RWPE2 (cell line): ENCODE results near the gene NFAM1.

ENCODE experiments used
- ATAC-seq: fragments of 200-7000 bp; cut with Tn5 transposase; 3 replicates; pipeline ENCODE4 v1.9.1; 2021; ENCODE audit warnings: low read depth
- DNase-seq: peaks from one replicate; pipeline ENCODE4 v3.0.0-alpha.2; 2020; ENCODE audit warnings: low spot score
- H3K27ac ChIP-seq: fragments of 450-650 bp; 2 replicates; pipeline ENCODE4 v1.5.1; 2017; ENCODE audit warnings: mild to moderate bottlenecking; ENCODE audit not compliant: poor library complexity, severe bottlenecking
- H3K27me3 ChIP-seq: fragments of 250-450 bp; sonication (Bioruptor Pico); 2 replicates; pipeline ENCODE4 v1.5.1; 2021; ENCODE audit warnings: mild to moderate bottlenecking, moderate library complexity; ENCODE audit not compliant: insufficient read depth, poor library complexity, severe bottlenecking
- H3K36me3 ChIP-seq: fragments of 250-450 bp; sonication (Bioruptor Pico); 2 replicates; pipeline ENCODE4 v1.5.1; 2020; ENCODE audit warnings: low read depth, mild to moderate bottlenecking, moderate library complexity
- H3K4me1 ChIP-seq: fragments of 250-450 bp; sonication (Bioruptor Pico); 2 replicates; pipeline ENCODE4 v1.5.1; 2021; ENCODE audit warnings: mild to moderate bottlenecking, moderate library complexity; ENCODE audit not compliant: insufficient read depth, poor library complexity, severe bottlenecking
- H3K4me3 ChIP-seq: fragments of 250-450 bp; sonication (Bioruptor Pico); 2 replicates; pipeline ENCODE4 v1.5.1; 2021; ENCODE audit warnings: mild to moderate bottlenecking, moderate library complexity; ENCODE audit not compliant: severe bottlenecking
- H3K9me3 ChIP-seq: fragments of 250-450 bp; sonication (Bioruptor Pico); 2 replicates; pipeline ENCODE4 v1.5.1; 2021; ENCODE audit warnings: mild to moderate bottlenecking, moderate library complexity; ENCODE audit not compliant: severe bottlenecking
- TF ChIP-seq, protein P1 (sequence below): fragments of 450-650 bp; IDR thresholded peaks from one replicate; pipeline ENCODE4 v1.5.1; 2017; ENCODE audit warnings: mild to moderate bottlenecking, moderate library complexity; ENCODE audit not compliant: poor library complexity, severe bottlenecking

Gene NFAM1

DNA sequence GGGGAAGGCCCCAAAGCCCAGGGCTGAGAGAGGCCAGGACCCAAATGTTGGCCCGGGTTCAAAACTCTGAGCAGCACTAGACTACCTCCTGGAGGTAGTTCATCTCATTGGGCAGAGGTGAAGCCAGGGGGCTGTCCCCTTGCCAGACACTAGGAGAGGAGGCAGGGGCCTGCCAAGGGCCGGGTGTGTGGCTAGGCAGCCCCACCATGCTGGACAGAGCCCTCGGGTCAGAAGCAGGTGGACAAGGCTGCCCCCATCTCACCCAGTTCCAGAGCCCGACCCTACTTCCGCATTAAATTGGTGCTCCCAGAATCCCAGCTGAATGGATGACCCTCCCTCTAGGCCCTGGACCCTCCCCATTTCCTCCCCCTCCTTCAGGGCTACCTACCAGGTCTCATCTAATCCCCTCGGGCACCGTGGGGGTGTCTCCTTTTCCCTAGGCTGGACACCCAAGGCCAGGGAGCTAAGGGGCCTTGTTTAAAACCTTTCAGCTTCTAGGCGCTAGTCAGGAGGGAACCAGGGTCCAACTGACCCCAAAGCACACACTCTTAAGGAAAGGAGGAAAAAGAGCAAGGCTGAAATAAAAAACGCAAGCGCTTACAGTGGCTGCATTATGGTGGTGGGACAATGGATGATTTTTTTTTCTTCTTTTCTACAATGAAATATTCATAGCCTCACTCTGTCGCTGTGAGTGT lies 89.6 kb downstream of the NFAM1 start:
- peak overlapping the region; percentile 18 for H3K4me3 ChIP-seq
- no peaks in the 10 kb centered on the region for H3K36me3 ChIP-seq
- ATAC-seq (no peak), DNase-seq (no peak)
- no peaks in the 10 kb centered on the region for H3K27me3 ChIP-seq
- H3K4me1 ChIP-seq: no peaks in the 10 kb centered on the region
- H3K9me3 ChIP-seq: no peaks in the 10 kb centered on the region
- TF ChIP-seq, protein P1, sequence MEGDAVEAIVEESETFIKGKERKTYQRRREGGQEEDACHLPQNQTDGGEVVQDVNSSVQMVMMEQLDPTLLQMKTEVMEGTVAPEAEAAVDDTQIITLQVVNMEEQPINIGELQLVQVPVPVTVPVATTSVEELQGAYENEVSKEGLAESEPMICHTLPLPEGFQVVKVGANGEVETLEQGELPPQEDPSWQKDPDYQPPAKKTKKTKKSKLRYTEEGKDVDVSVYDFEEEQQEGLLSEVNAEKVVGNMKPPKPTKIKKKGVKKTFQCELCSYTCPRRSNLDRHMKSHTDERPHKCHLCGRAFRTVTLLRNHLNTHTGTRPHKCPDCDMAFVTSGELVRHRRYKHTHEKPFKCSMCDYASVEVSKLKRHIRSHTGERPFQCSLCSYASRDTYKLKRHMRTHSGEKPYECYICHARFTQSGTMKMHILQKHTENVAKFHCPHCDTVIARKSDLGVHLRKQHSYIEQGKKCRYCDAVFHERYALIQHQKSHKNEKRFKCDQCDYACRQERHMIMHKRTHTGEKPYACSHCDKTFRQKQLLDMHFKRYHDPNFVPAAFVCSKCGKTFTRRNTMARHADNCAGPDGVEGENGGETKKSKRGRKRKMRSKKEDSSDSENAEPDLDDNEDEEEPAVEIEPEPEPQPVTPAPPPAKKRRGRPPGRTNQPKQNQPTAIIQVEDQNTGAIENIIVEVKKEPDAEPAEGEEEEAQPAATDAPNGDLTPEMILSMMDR: no peak
- H3K27ac ChIP-seq: no peak overlapping the region

GRCh38 chr22:42341779-42342178 lies 90.4 kb downstream of the NFAM1 start:
- H3K4me3 ChIP-seq: no peak overlapping the region
- H3K9me3 ChIP-seq: no peaks in the 10 kb centered on the region
- no peaks in the 10 kb centered on the region for H3K4me1 ChIP-seq
- H3K27me3 ChIP-seq: no peaks in the 10 kb centered on the region
- ATAC-seq: no peak
- H3K27ac ChIP-seq: no peak overlapping the region
- TF ChIP-seq, protein P1: no peak
- DNase-seq: no peak
- H3K36me3 ChIP-seq: no peaks in the 10 kb centered on the region

GRCh38 chr22:42340829-42341383 lies 91.3 kb downstream of the NFAM1 start:
- Histone ChIP-seq H3K9me3 (no peaks in the 10 kb centered on the region), H3K27me3 (no peaks in the 10 kb centered on the region), H3K4me1 (no peaks in the 10 kb centered on the region), H3K27ac (no peak overlapping the region), H3K36me3 (no peaks in the 10 kb centered on the region), H3K4me3 (no peak overlapping the region)
- DNase-seq: no peak
- TF ChIP-seq, protein P1: no peak
- ATAC-seq: no peak

DNA sequence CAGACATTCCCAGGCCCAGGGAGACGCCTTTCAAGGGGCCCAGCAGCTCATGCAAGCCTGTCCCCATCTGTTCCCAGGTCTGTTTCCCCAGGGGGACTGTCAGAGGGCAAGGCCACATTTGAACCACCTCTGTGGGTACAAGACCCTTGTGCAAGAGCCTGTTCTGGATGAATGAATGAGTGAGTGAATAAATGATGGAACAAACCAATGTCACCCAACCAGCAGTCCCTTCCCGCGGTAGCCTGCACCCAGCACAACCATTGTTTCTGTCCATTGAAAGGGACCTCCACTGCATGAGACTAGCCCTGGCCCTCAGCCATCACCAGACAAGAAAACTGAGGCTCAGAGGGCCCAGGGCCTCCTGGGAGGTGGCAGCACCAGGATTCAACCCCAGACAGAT lies 92.1 kb downstream of the NFAM1 start:
- Histone ChIP-seq H3K9me3 (no peaks in the 10 kb centered on the region), H3K4me1 (no peaks in the 10 kb centered on the region), H3K4me3 (no peak overlapping the region), H3K27me3 (no peaks in the 10 kb centered on the region), H3K27ac (no peak overlapping the region), H3K36me3 (no peaks in the 10 kb centered on the region)
- DNase-seq (no peak), ATAC-seq (no peak)
- TF ChIP-seq, protein P1: no peak

DNA sequence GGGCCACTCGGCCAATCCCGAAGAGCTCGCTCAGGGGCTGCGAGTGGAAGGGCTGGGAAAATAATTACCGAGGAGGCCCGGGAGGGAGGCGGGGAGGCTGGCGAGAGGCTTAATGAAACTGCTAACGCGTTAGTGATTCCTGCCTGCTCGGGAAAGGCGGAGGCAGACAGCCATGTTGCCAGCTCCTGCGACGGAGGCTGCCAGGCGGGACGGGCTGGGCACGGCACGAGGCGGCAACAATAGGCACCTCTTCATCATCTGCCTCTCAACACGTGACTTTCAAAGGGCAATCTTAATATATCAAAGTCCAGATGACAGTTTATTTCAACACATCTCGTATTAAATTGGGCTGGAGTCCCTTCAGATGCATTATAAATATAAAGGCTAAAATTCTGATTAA lies 93.7 kb downstream of the NFAM1 start:
- DNase-seq (no peak), ATAC-seq (no peak)
- H3K9me3 ChIP-seq: no peaks in the 10 kb centered on the region
- no peaks in the 10 kb centered on the region for H3K4me1 ChIP-seq
- TF ChIP-seq, protein P1: no peak
- no peak overlapping the region for H3K27ac ChIP-seq
- no peak overlapping the region for H3K4me3 ChIP-seq
- H3K27me3 ChIP-seq: no peaks in the 10 kb centered on the region
- H3K36me3 ChIP-seq: no peaks in the 10 kb centered on the region
